H1 (cell line): ENCODE measurements around the gene STAP2. TPM values are rescaled to one million over a fixed set of nuclear protein-coding genes. Genes with fewer than 3 reads are reported as not detected.

Experiments used
- CTCF ChIA-PET: fragments of 300-600 bp; sonication (Branson Sonifier 250); formaldehyde crosslinking; loops from one replicate; lab custom pipeline; 2021; ENCODE audit not compliant: partially characterized antibody; lab: Charles Lee
- POLR2A ChIA-PET: fragments of 300-600 bp; sonication (Branson Sonifier 250); formaldehyde crosslinking; loops from one replicate; lab custom pipeline; 2021; ENCODE audit warnings: inconsistent platforms; ENCODE audit not compliant: partially characterized antibody; lab: Charles Lee
- DNase-seq, 2 experiments: peaks; one replicate each; pipeline versions ENCODE4 v3.0.0 to v3.0.0-alpha.2; 2010 to 2022; ENCODE audit warnings: low spot score in 2 of 2, low read depth in 1 of 2, mixed read lengths in 1 of 2
- FAIRE-seq: peaks from 2 replicates; lab custom pipeline; 2011; peaks lifted over from hg19 to GRCh38; lab: Jason Lieb, UNC
- H2AFZ ChIP-seq: 2 replicates; pipeline ENCODE4 v1.8.1; 2012; ENCODE audit warnings: low read length, inconsistent platforms
- H2AK5ac ChIP-seq: 2 replicates; pipeline ENCODE4 v1.6.1; 2013; ENCODE audit warnings: low read depth, low read length
- H2BK120ac ChIP-seq: replicated peaks from 2 replicates; pipeline ENCODE3; 2013; ENCODE audit warnings: low read depth, low read length, inconsistent platforms
- H2BK12ac ChIP-seq: 2 replicates; pipeline ENCODE4 v1.6.1; 2013; ENCODE audit warnings: low read depth, low read length
- H2BK15ac ChIP-seq: 2 replicates; pipeline ENCODE4 v1.6.1; 2013; ENCODE audit warnings: low read length
- H2BK20ac ChIP-seq: 2 replicates; pipeline ENCODE4 v1.6.1; 2013; ENCODE audit warnings: low read length
- H2BK5ac ChIP-seq: 2 replicates; pipeline ENCODE4 v1.6.1; 2013; ENCODE audit warnings: low read depth, low read length
- H3K14ac ChIP-seq: 2 replicates; pipeline ENCODE4 v1.6.1; 2013; ENCODE audit warnings: inconsistent platforms; ENCODE audit not compliant: insufficient read length
- H3K18ac ChIP-seq: 2 replicates; pipeline ENCODE4 v1.6.1; 2013; ENCODE audit warnings: low read length; ENCODE audit errors: extremely low read depth
- H3K23ac ChIP-seq: 2 replicates; pipeline ENCODE4 v1.6.1; 2013; ENCODE audit warnings: inconsistent platforms; ENCODE audit not compliant: insufficient read length
- H3K23me2 ChIP-seq: 2 replicates; pipeline ENCODE4 v1.6.1; 2013; ENCODE audit warnings: low read depth, low read length
- H3K27ac ChIP-seq: 2 replicates; pipeline ENCODE4 v1.6.1; 2011; ENCODE audit warnings: low read depth, low read length, inconsistent platforms
- H3K27me3 ChIP-seq, 4 experiments: replicated peaks in 1 of 4; 1 replicate in 1 of 4; 2 replicates in 3 of 4; pipeline versions ENCODE4 v1.6.1 to v1.8.1; 2011 to 2013; ENCODE audit warnings: low read length in 3 of 4, mild to moderate bottlenecking in 3 of 4, inconsistent platforms in 2 of 4, mixed read lengths in 2 of 4, moderate library complexity in 1 of 4; ENCODE audit not compliant: control insufficient read depth in 3 of 4, insufficient read depth in 3 of 4; ENCODE audit errors: extremely low read depth in 1 of 4
- H3K36me3 ChIP-seq, 4 experiments: 2 replicates each; pipeline versions ENCODE4 v1.6.1 to v1.8.1; 2011 to 2013; ENCODE audit warnings: mild to moderate bottlenecking in 4 of 4, low read length in 3 of 4, moderate library complexity in 2 of 4, control low read depth in 1 of 4, inconsistent platforms in 1 of 4; ENCODE audit not compliant: insufficient read depth in 4 of 4, control insufficient read depth in 2 of 4
- H3K4ac ChIP-seq: replicated peaks from 2 replicates; pipeline ENCODE3; 2013; ENCODE audit warnings: low read length, low read depth, mixed read lengths, inconsistent platforms; ENCODE audit not compliant: insufficient read length
- H3K4me1 ChIP-seq, 4 experiments: replicated peaks in 1 of 4; 1 replicate in 1 of 4; 2 replicates in 3 of 4; pipeline versions ENCODE4 v1.6.1 to v1.8.1; 2011 to 2013; ENCODE audit warnings: low read length in 3 of 4, inconsistent platforms in 2 of 4, mixed read lengths in 1 of 4; ENCODE audit not compliant: insufficient read depth in 4 of 4, control insufficient read depth in 3 of 4
- H3K4me2 ChIP-seq, 2 experiments: 2 replicates each; pipeline versions ENCODE4 v1.6.1 to v1.8.1; 2011 to 2013; ENCODE audit warnings: low read depth in 2 of 2, low read length in 2 of 2, control low read depth in 1 of 2, inconsistent platforms in 1 of 2, mild to moderate bottlenecking in 1 of 2; ENCODE audit not compliant: insufficient read depth in 1 of 2
- H3K4me3 ChIP-seq, 4 experiments: fragments of 200-600, 300-600 bp in 1 of 4; sonication (generic), shearing (Covaris generic), sonication (Bioruptor Twin) in 1 of 4; 2 replicates each; pipeline versions ENCODE4 v1.5.1 to v1.8.1; 2011 to 2016; ENCODE audit warnings: low read length in 4 of 4, low read depth in 3 of 4, control low read depth in 2 of 4, inconsistent platforms in 2 of 4, mild to moderate bottlenecking in 2 of 4, mixed read lengths in 1 of 4, moderate library complexity in 1 of 4; ENCODE audit not compliant: insufficient read depth in 2 of 4; ENCODE audit errors: extremely low read depth in 1 of 4
- H3K56ac ChIP-seq: replicated peaks from 2 replicates; pipeline ENCODE3; 2013; ENCODE audit warnings: low read depth, mild to moderate bottlenecking, mixed read lengths, low read length, inconsistent platforms; ENCODE audit not compliant: insufficient read length
- H3K79me1 ChIP-seq: 2 replicates; pipeline ENCODE4 v1.6.1; 2013; ENCODE audit warnings: low read depth, low read length, control low read depth
- H3K79me2 ChIP-seq, 2 experiments: 2 replicates each; pipeline versions ENCODE4 v1.6.1 to v1.8.1; 2012 to 2013; ENCODE audit warnings: low read length in 2 of 2, mild to moderate bottlenecking in 2 of 2, inconsistent platforms in 1 of 2; ENCODE audit not compliant: insufficient read depth in 2 of 2, control insufficient read depth in 1 of 2
- H3K9ac ChIP-seq, 4 experiments: replicated peaks in 1 of 4; 1 replicate in 1 of 4; 2 replicates in 3 of 4; pipeline versions ENCODE4 v1.6.1 to v1.8.1; 2011 to 2013; ENCODE audit warnings: low read depth in 3 of 4, low read length in 3 of 4, control low read depth in 2 of 4, mild to moderate bottlenecking in 2 of 4, moderate library complexity in 2 of 4, inconsistent platforms in 1 of 4; ENCODE audit errors: extremely low read depth in 1 of 4
- H3K9me3 ChIP-seq, 2 experiments: 2 replicates each; pipeline versions ENCODE4 v1.6.1 to v1.8.1; 2012 to 2013; ENCODE audit warnings: mild to moderate bottlenecking in 2 of 2, moderate library complexity in 2 of 2, control low read depth in 1 of 2, inconsistent platforms in 1 of 2, low read depth in 1 of 2, low read length in 1 of 2, mixed read lengths in 1 of 2; ENCODE audit not compliant: insufficient read depth in 2 of 2
- H4K20me1 ChIP-seq, 2 experiments: replicated peaks in 1 of 2; 2 replicates each; pipeline versions ENCODE3 to v1.8.1; 2011 to 2013; ENCODE audit warnings: inconsistent platforms in 2 of 2, low read length in 2 of 2, mild to moderate bottlenecking in 1 of 2; ENCODE audit not compliant: insufficient read depth in 2 of 2, control insufficient read depth in 1 of 2
- H4K5ac ChIP-seq: 2 replicates; pipeline ENCODE4 v1.6.1; 2013; ENCODE audit warnings: low read length, low read depth, mixed read lengths, inconsistent platforms; ENCODE audit not compliant: insufficient read length
- H4K8ac ChIP-seq: 2 replicates; pipeline ENCODE4 v1.8.0; 2013; ENCODE audit warnings: mild to moderate bottlenecking, moderate library complexity, low read length, inconsistent platforms; ENCODE audit not compliant: insufficient read depth; ENCODE audit errors: extremely low read depth
- H4K91ac ChIP-seq: replicated peaks from 2 replicates; pipeline ENCODE3; 2013; ENCODE audit warnings: low read length, mixed read lengths, inconsistent platforms; ENCODE audit not compliant: insufficient read length
- ASH2L ChIP-seq: fragments of 200-600, 300-600 bp; sonication (generic); IDR thresholded peaks from one replicate; pipeline ENCODE4 v1.7.1; 2017; ENCODE audit warnings: low read length
- CEBPB ChIP-seq: IDR thresholded peaks from 2 replicates; pipeline ENCODE4 v1.6.1; 2012; ENCODE audit warnings: low read depth, low read length
- CTBP2 ChIP-seq: IDR thresholded peaks from 2 replicates; pipeline ENCODE4 v1.7.0; 2011; ENCODE audit warnings: borderline replicate concordance, mild to moderate bottlenecking, moderate library complexity, mixed read lengths, low read length; ENCODE audit not compliant: insufficient read depth, insufficient read length
- EZH2 ChIP-seq: fragments of 200-600 bp; sonication (generic); IDR thresholded peaks from 2 replicates; pipeline ENCODE4 v1.7.1; 2012; ENCODE audit warnings: low read depth, mild to moderate bottlenecking, moderate library complexity, low read length, inconsistent platforms; ENCODE audit not compliant: severe bottlenecking
- JUN ChIP-seq: IDR thresholded peaks from 2 replicates; pipeline ENCODE4 v1.6.1; 2011; ENCODE audit warnings: low read depth, mild to moderate bottlenecking, improper control_type of control experiment, low read length
- KDM5A ChIP-seq: fragments of 200-600 bp; IDR thresholded peaks from 2 replicates; pipeline ENCODE4 v1.7.1; 2012; ENCODE audit warnings: mild to moderate bottlenecking, low read length, inconsistent platforms, mixed read lengths
- POU5F1 ChIP-seq: IDR thresholded peaks from 2 replicates; pipeline ENCODE4 v1.6.1; 2011; ENCODE audit warnings: low read depth, mild to moderate bottlenecking, low read length, moderate library complexity
- RAD21 ChIP-seq, 2 experiments: IDR thresholded peaks in 1 of 2; conservative IDR thresholded peaks in 1 of 2; 2 replicates each; pipeline ENCODE4 v1.6.1; 2011; ENCODE audit warnings: low read depth in 2 of 2, low read length in 2 of 2, improper control_type of control experiment in 1 of 2, inconsistent platforms in 1 of 2, mild to moderate bottlenecking in 1 of 2, moderate library complexity in 1 of 2
- SIX5 ChIP-seq: IDR thresholded peaks from 2 replicates; pipeline ENCODE4 v1.6.1; 2011; ENCODE audit warnings: mild to moderate bottlenecking, low read depth, low read length
- SP1 ChIP-seq: IDR thresholded peaks from 2 replicates; pipeline ENCODE4 v1.6.1; 2011; ENCODE audit warnings: low read depth, low read length
- WGBS, 2 experiments: shearing (Covaris generic) in 1 of 2; methylation state at CpG; one replicate each; pipeline versions ENCODE4 v1.1.6 to v1.1.7; 2013 to 2015; ENCODE audit warnings: low lambda C conversion rate in 2 of 2, mixed read lengths in 2 of 2, inconsistent platforms in 1 of 2, low coverage in 1 of 2, missing lambda C conversion rate in 1 of 2; ENCODE audit not compliant: insufficient replicate concordance in 2 of 2, insufficient coverage in 1 of 2, insufficient read length in 1 of 2; ENCODE audit errors: extremely low coverage in 1 of 2, missing lambda C conversion rate in 1 of 2; 5-methylcytosine and 5-hydroxymethylcytosine counted together
- polyA plus RNA-seq, 7 experiments: library from polyadenylated mRNA; depleted of rRNA in 3 of 7; stranded (reverse) in 5 of 7; unstranded in 2 of 7; fragments of >200 nt in 5 of 7; fragments of 200-250 nt in 2 of 7; gene quantifications; 1 replicate in 5 of 7; 2 replicates in 1 of 7; 4 replicates in 1 of 7; pipeline versions ENCODE4 v1.2.1 to v1.2.3, GENCODE V29; 2011 to 2013; ENCODE audit warnings: missing spikeins in 2 of 7, mixed read lengths in 2 of 7
- total RNA-seq: library from RNA; stranded (reverse); fragmentation: NEBNext Ultra II Directional; extraction: Animal tissue kit (Norgen Biotek cat#: 25700); gene quantifications from 2 replicates; pipeline ENCODE4 v1.2.1, GENCODE V29; 2021

The STAP2 gene
- total and polyA plus RNA-seq, 2 of the 8 experiments (the other 6 are each of a cell fraction or from before 2014, with no cell fraction given) = 15.3 to 37.3 TPM

DNA sequence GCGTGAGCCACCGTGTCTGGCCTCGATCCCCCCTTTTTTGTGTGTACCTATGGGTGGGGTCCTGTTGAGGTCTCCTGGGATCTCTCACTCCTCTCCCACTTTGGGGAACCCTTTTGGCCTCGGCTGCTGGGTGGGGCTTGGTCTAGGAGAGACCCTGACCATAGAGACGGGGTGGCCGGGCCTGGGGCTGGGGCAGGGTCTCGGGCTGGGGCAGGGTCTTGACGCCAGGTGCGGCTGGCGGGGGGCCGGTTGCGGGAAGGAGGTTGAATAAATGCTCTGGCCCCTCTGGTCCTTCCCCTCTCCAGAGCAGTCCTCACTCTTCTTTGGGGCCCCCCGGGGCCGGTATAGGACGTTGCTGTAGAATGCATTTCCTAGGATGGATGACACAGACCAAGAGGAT, 46.1 kb downstream of the STAP2 start:
- no peak for TF ChIP-seq POU5F1
- TF ChIP-seq SIX5 = no peak
- TF ChIP-seq EZH2 = no peak
- no peak for TF ChIP-seq ASH2L
- TF ChIP-seq CEBPB = no peak
- TF ChIP-seq CTBP2 = no peak
- no peak for TF ChIP-seq SP1
- TF ChIP-seq KDM5A = no peak
- TF ChIP-seq RAD21 (IDR thresholded peaks at IDR 0.05 in 1 of 2, conservative IDR thresholded peaks at IDR 0.05 in 1 of 2; ENCODE audit: low read depth in 2 of 2, low read length in 2 of 2) = no peak
- TF ChIP-seq JUN = no peak
- no peak overlapping the region for H2BK120ac ChIP-seq
- POLR2A ChIA-PET = interaction anchor here (1.0 to 1.9 kb wide), 4 partner anchors 18 to 114 kb away, joined by 3 to 4 read pairs (median 3); partner anchors contain the start of gene STAP2

More for the DNA sequence above, 46.1 kb downstream of the STAP2 start:
- Histone ChIP-seq H3K27me3 (no peaks in the 10 kb centered on the region; a peak in 1 of 7 replicates), H3K23me2 (no peaks in the 10 kb centered on the region), H3K4me2 (no peak overlapping the region), H4K5ac (no peak overlapping the region), H3K79me2 (no peaks in the 10 kb centered on the region), H2BK12ac (no peak overlapping the region), H3K23ac (no peak overlapping the region), H3K9me3 (no peaks in the 10 kb centered on the region), H4K20me1 (no peaks in the 10 kb centered on the region), H2BK20ac (no peak overlapping the region), H2AK5ac (no peak overlapping the region), H3K9ac (no peak overlapping the region), H3K4me3 (no peak overlapping the region), H2AFZ (no peak overlapping the region), H2BK5ac (no peak overlapping the region), H3K56ac (no peak overlapping the region), H3K14ac (no peak overlapping the region), H4K8ac (no peak overlapping the region), H3K36me3 (no peaks in the 10 kb centered on the region), H3K27ac (no peak overlapping the region), H3K18ac (no peak overlapping the region), H3K79me1 (no peaks in the 10 kb centered on the region), H3K4me1 (peaks cover 0 to 7% (median 1%) of the 10 kb centered on the region in 4 experiments; a peak in 4 of 7 replicates), H4K91ac (no peak overlapping the region), H2BK15ac (no peak overlapping the region), H3K4ac (no peak overlapping the region)
- CTCF ChIA-PET = interaction anchor here (0.8 to 1.5 kb wide), 2 partner anchors 18 to 36 kb away, joined by 3 read pairs; no protein-coding TSS in a partner anchor
- WGBS, 2 experiments = 88% methylated on average over 13 of the region's 15 CpGs; no CpG with 5 or more reads in 1 of the 2 experiments
- no peak for DNase-seq
- FAIRE-seq = no peak
